ENCODE results near the gene PLA2G4E. TPM values are rescaled to one million over a fixed set of nuclear protein-coding genes. Genes with fewer than 3 reads are reported as not detected.

PLA2G4E gene
- total RNA-seq, 1 donor from 2014 or later = 1.5 TPM

GRCh38 chr15:42057799-42058646, 37.2 kb upstream of the PLA2G4E start:
- Histone ChIP-seq H3K4me1 (peaks cover 13% of the 10 kb centered on the region), H3K27me3 (no peaks in the 10 kb centered on the region), H3K27ac (peak overlapping the region; percentile 77), H3K4me3 (no peak overlapping the region), H3K9me3 (no peaks in the 10 kb centered on the region), H3K36me3 (no peaks in the 10 kb centered on the region)
- ATAC-seq (no peak), DNase-seq (no peak)
- intact Hi-C loops (cut with DNase I) = loop anchor here (5.0 kb wide), 1 partner anchor 66 kb away; no protein-coding TSS in a partner anchor
- TF ChIP-seq CTCF (IDR thresholded peaks at IDR 0.05) = no peak

- DNase-seq (peak; percentile 92), ATAC-seq (peak; percentile 88)
- Histone ChIP-seq H3K27ac (peak overlapping the region; percentile 77), H3K4me3 (peak overlapping the region; percentile 12), H3K9me3 (no peaks in the 10 kb centered on the region), H3K27me3 (no peaks in the 10 kb centered on the region), H3K36me3 (no peaks in the 10 kb centered on the region), H3K4me1 (peaks cover 13% of the 10 kb centered on the region)
- TF ChIP-seq CTCF (IDR thresholded peaks at IDR 0.05) = peak; percentile 61
- intact Hi-C loops (cut with DNase I) = loop anchor here (5.0 kb wide), 1 partner anchor 65 kb away; no protein-coding TSS in a partner anchor
Observed at GRCh38 chr15:42056934-42057798, 36.3 kb upstream of the PLA2G4E start.

- ATAC-seq = peak; percentile 60
- peaks cover 13% of the 10 kb centered on the region for H3K4me1 ChIP-seq
- no peaks in the 10 kb centered on the region for H3K27me3 ChIP-seq
- no peak for TF ChIP-seq CTCF (IDR thresholded peaks at IDR 0.05)
- intact Hi-C loops (cut with DNase I) = no loop called here
- peak overlapping the region; percentile 58 for H3K27ac ChIP-seq
- H3K36me3 ChIP-seq = no peaks in the 10 kb centered on the region
- no peaks in the 10 kb centered on the region for H3K9me3 ChIP-seq
- H3K4me3 ChIP-seq = no peak overlapping the region
- peak; percentile 80 for DNase-seq
Observed at GRCh38 chr15:42053914-42054313, 33.1 kb upstream of the PLA2G4E start.

- no peak overlapping the region for H3K27ac ChIP-seq
- ATAC-seq (no peak), DNase-seq (no peak)
- H3K36me3 ChIP-seq = no peaks in the 10 kb centered on the region
- no peaks in the 10 kb centered on the region for H3K9me3 ChIP-seq
- no peak overlapping the region for H3K4me3 ChIP-seq
- intact Hi-C loops (cut with DNase I) = no loop called here
- H3K4me1 ChIP-seq = peaks cover 13% of the 10 kb centered on the region
- no peaks in the 10 kb centered on the region for H3K27me3 ChIP-seq
- TF ChIP-seq CTCF (IDR thresholded peaks at IDR 0.05) = no peak
Observed at GRCh38 chr15:42053010-42053409, 32.2 kb upstream of the PLA2G4E start.

- no peak for TF ChIP-seq CTCF (IDR thresholded peaks at IDR 0.05)
- H3K4me1 ChIP-seq = no peaks in the 10 kb centered on the region
- no peak overlapping the region for H3K27ac ChIP-seq
- DNase-seq (no peak), ATAC-seq (no peak)
- intact Hi-C loops (cut with DNase I) = no loop called here
- no peak overlapping the region for H3K4me3 ChIP-seq
- H3K36me3 ChIP-seq = no peaks in the 10 kb centered on the region
- H3K27me3 ChIP-seq = no peaks in the 10 kb centered on the region
- no peaks in the 10 kb centered on the region for H3K9me3 ChIP-seq
Observed at GRCh38 chr15:42050484-42051255, 29.8 kb upstream of the PLA2G4E start.

All from upper lobe of right lung (tissue), 1 donor.